GM10266 (cell line): ENCODE results near the gene HACD4.

Experiments used
- DNase-seq: peaks from one replicate; pipeline ENCODE4 v3.0.0; 2012; ENCODE audit errors: extremely low spot score
- TF ChIP-seq, protein P1 (sequence below): IDR thresholded peaks from 2 replicates; pipeline ENCODE4 v1.5.1; 2012; ENCODE audit warnings: mild to moderate bottlenecking, low read depth; ENCODE audit not compliant: control insufficient read depth, insufficient read depth; ENCODE audit errors: missing control alignments

HACD4 gene

DNA sequence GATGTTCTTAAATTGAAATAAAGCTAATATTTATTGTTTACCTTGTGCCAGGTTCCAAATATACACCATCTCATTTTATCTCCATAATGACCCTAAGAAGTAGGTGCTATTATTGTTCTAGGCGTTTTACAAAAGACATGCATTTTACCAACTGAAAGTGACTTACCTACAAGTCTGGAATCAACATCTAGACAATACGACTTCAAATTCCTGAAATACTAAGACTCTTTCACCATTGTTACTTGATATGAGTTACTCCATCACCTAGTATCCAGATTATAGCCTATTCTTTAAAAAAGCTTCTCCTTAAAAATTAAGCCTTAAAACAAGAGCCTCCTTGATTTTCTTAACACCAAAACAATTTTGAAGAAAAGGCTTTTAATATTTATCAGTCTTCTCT is 13.3 kb downstream of the HACD4 start:
- TF ChIP-seq, protein P1, sequence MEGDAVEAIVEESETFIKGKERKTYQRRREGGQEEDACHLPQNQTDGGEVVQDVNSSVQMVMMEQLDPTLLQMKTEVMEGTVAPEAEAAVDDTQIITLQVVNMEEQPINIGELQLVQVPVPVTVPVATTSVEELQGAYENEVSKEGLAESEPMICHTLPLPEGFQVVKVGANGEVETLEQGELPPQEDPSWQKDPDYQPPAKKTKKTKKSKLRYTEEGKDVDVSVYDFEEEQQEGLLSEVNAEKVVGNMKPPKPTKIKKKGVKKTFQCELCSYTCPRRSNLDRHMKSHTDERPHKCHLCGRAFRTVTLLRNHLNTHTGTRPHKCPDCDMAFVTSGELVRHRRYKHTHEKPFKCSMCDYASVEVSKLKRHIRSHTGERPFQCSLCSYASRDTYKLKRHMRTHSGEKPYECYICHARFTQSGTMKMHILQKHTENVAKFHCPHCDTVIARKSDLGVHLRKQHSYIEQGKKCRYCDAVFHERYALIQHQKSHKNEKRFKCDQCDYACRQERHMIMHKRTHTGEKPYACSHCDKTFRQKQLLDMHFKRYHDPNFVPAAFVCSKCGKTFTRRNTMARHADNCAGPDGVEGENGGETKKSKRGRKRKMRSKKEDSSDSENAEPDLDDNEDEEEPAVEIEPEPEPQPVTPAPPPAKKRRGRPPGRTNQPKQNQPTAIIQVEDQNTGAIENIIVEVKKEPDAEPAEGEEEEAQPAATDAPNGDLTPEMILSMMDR, result no peak
- no peak for DNase-seq

DNA sequence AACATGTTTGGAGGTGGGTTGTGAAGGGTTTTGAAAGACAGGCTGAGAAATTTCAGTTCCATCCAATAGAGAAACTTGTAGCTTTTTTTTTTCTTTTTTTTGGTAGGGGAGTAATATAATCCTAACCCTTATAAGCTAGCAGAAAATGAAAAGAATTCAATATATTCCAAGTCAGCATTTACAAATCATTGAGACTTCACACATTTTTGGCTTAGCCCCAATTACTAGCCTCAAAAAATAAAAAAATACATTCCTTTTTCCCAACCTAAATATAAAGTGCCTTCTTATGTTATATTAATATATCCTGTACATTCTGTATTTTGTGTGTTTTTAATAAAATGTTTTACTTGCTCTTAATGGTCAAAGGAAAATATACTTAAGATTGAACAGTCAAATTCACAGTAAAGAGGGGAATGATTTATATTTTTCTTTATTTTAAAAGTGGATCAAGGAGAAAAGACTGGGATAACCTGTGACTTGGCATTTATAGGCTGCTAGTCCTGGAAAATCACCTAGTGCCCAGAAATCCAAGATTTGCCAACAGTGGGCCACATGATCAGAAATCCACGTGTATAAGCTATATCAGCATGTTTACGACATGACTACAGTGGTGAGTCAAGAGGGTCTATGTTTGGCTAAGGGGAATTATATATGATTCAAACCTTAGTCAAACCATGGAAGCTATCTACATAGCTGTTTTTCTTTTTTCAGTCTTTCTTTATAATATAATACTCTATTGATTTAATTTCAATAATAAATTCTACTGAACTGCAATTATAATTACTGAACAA is 14.5 kb downstream of the HACD4 start:
- DNase-seq, result no peak

DNA sequence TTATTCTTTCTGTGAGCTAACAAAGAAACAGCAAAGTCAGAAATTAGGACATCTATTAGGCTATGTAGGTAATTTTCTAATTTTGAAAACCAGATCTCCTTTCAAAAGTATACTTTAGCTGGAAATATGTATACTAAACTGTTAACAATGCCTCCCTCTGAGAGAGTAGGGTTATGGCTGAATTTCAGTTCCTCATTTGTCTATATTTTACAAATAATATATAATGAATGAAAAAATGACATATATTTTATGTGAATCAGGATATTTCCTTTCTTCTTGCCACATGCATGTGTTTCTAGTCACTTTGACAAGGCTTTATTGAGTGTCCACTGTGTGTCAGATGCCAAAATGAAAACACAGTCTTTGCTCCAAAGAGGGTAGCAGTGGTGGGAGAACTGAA is 15.4 kb downstream of the HACD4 start:
- no peak for DNase-seq
- TF ChIP-seq, protein P1, result no peak

More for the DNA sequence above, 14.5 kb downstream of the HACD4 start:
- TF ChIP-seq, protein P1, result no peak

DNA sequence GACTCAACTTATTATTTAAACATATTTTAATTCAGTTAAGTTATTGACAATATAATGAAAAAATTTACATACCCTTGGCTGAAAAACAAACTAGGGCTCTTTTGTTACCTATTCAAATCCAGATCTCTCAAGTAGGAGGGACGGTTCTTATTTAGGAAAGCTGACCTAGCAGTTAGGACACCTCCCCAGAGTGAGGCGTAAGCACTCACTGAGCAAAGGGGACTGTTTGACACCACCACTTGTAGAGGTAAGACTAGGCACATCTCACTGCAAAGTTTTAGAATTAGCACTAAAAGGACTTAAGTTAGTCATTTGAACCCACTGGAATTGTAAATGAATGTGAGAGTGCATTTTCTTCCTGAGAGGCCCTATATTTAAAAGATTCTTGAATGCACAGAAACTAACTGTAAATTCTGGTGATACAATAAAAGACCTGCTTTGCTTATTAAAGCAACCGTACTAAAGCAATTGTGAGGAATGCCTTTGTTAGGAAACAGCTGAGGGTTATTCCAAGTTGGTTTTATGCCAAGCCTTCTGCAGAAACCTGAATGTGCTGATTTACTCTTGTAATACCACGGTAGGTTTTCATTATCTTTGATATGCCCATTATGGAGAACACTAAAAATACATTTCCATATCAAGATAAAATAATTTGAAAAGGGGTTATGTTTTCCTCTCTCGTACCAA is 16.2 kb downstream of the HACD4 start:
- TF ChIP-seq, protein P1, result no peak
- DNase-seq, result no peak

DNA sequence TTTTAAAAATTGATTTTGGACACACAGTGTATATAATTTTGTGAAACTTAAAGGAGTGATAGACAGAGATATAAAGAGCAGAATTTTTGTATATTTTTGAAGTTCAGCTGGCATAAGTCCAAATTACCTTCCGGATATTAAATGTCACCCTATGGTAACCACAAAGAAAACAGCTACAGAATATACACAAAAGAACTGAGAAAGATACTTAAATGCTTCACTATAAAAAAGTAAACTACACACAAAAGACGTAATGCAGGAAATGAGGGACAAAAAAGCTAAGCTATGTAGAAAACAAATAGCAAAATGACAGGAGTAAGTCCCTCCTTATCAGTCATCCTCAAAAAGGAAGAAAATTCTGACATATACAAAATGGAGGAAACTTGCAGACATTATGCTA is 29.4 kb downstream of the HACD4 start:
- TF ChIP-seq, protein P1, result no peak
- DNase-seq, result no peak

DNA sequence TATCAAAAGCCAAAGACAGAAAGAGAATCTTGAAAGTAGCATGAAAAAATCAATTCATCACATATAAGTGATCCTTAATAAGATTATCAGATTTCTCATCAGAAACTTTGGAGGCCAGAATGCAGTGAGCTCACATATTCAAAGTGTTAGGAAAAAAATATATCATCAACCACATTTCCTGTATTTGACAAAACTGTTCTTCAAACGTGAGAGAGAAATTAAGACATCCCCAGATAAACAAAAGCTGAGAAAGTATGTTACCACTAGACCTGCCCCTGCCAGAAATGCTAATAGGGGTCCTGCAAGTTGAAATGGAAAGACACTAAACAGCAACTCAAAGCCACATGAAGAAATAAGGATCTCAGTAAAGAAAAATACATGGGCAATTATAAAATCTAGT is 29.9 kb downstream of the HACD4 start:
- TF ChIP-seq, protein P1, result no peak
- DNase-seq, result no peak

DNA sequence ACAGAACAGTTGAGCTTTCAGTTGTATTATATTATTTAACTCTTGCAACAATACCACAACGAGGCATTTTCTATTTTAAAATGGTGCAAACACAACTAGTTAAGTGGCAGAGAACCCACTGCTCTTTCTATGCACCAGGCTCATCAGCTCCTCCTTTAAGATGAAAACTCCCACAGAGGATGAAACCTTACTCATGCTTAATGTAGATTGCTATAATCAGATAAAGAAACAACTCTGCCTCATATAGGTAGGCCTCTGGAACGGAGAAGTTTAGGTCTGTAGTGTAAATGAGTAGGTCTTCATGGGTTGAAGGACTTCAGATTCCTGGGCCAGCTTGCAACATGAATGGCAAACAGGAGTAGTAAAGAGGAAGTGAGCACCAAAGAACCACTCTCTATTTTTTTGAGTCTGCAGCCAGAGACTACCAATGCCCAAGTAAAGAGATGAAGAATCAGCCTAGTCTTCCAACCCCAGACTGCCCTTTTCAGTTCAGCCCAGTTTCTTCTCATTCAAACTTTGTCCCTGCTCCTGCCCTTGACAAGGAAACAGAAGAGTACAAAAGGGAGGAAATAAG is 33.9 kb downstream of the HACD4 start:
- DNase-seq, result no peak
- TF ChIP-seq, protein P1, result no peak
